ENCODE measurements around the gene HRAS.
"Not testable (repeated sequence)": the region's sequence is repeated elsewhere in the genome, so short reads cannot be mapped to it uniquely, and the experiment has no call there.

DNA sequence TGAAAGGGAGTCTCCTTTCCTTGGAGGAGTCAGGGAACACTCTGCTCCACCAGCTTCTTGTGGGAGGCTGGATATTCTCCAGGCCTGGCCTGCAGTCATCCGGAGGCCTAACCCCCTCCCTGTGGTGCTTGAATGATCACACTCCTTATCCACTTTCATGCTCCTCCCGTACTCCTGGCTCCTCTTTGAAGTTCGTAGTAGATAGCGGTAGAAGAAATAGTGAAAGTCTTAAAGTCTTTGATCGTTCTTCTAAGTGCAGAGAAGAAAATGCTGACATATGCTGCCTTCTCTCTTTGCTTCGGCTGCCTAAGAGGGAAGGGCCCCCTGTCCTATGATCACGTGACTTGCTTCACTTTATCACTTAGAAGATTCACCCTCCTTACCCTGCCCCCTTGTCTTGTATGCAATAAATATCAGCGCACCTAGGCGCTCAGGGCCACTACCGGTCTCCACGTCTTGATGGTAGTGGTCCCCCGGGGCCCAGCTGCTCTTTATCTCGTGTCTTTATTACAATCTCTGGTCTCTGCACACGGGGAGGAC is 38.7 kb upstream of the HRAS start:
- TF ChIP-seq, protein P1, sequence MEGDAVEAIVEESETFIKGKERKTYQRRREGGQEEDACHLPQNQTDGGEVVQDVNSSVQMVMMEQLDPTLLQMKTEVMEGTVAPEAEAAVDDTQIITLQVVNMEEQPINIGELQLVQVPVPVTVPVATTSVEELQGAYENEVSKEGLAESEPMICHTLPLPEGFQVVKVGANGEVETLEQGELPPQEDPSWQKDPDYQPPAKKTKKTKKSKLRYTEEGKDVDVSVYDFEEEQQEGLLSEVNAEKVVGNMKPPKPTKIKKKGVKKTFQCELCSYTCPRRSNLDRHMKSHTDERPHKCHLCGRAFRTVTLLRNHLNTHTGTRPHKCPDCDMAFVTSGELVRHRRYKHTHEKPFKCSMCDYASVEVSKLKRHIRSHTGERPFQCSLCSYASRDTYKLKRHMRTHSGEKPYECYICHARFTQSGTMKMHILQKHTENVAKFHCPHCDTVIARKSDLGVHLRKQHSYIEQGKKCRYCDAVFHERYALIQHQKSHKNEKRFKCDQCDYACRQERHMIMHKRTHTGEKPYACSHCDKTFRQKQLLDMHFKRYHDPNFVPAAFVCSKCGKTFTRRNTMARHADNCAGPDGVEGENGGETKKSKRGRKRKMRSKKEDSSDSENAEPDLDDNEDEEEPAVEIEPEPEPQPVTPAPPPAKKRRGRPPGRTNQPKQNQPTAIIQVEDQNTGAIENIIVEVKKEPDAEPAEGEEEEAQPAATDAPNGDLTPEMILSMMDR (IDR thresholded peaks at IDR 0.05) = not testable (repeated sequence)
- TF ChIP-seq POLR2A (IDR thresholded peaks at IDR 0.05) = not testable (repeated sequence)

All from esophagus squamous epithelium (tissue), 4 donors.